ENCODE data around the gene EIF4EBP2.

Gene EIF4EBP2

GRCh38 chr10:70442332-70442988, 38.5 kb downstream of the EIF4EBP2 start:
- no peak for TF ChIP-seq CTCF (IDR thresholded peaks at IDR 0.05; ENCODE audit: extremely low read depth, missing control alignments)
- DNase-seq (ENCODE audit: low spot score) = no peak

- no peak for TF ChIP-seq CTCF (IDR thresholded peaks at IDR 0.05; ENCODE audit: extremely low read depth, missing control alignments)
- DNase-seq (ENCODE audit: low spot score) = no peak
Observed at GRCh38 chr10:70444744-70445143, 40.8 kb downstream of the EIF4EBP2 start.

GRCh38 chr10:70445718-70446657, 42.0 kb downstream of the EIF4EBP2 start:
- TF ChIP-seq CTCF (IDR thresholded peaks at IDR 0.05; ENCODE audit: extremely low read depth, missing control alignments) = no peak
- no peak for DNase-seq (ENCODE audit: low spot score)

- no peak for TF ChIP-seq CTCF (IDR thresholded peaks at IDR 0.05; ENCODE audit: extremely low read depth, missing control alignments)
- DNase-seq (ENCODE audit: low spot score) = no peak
Observed at GRCh38 chr10:70448236-70448635, 44.3 kb downstream of the EIF4EBP2 start.

GRCh38 chr10:70455213-70455630, 51.3 kb downstream of the EIF4EBP2 start:
- no peak for TF ChIP-seq CTCF (IDR thresholded peaks at IDR 0.05; ENCODE audit: extremely low read depth, missing control alignments)
- DNase-seq (ENCODE audit: low spot score) = no peak

GRCh38 chr10:70456164-70456563, 52.2 kb downstream of the EIF4EBP2 start:
- TF ChIP-seq CTCF (IDR thresholded peaks at IDR 0.05; ENCODE audit: extremely low read depth, missing control alignments) = no peak
- DNase-seq (ENCODE audit: low spot score) = no peak

- no peak for DNase-seq (ENCODE audit: low spot score)
Observed at GRCh38 chr10:70457759-70458305, 53.9 kb downstream of the EIF4EBP2 start.

More at GRCh38 chr10:70457759-70458305, 53.9 kb downstream of the EIF4EBP2 start:
- TF ChIP-seq CTCF (IDR thresholded peaks at IDR 0.05; ENCODE audit: extremely low read depth, missing control alignments) = no peak
